SU-DHL-6 (cell line): ENCODE data around the gene MAP7.

ENCODE experiments used
- EZH2phosphoT487 ChIP-seq: fragments of 200-600 bp; sonication (generic), shearing (Covaris generic); conservative IDR thresholded peaks from 2 replicates; pipeline ENCODE4 v1.6.1; 2018; ENCODE audit warnings: mild to moderate bottlenecking, antibody characterized with exemption, low read length, moderate library complexity, mixed read lengths
- TF ChIP-seq, protein P1 (sequence below): fragments of 200-600 bp; sonication (generic); IDR thresholded peaks from one replicate; pipeline ENCODE4 v1.5.1; 2017; ENCODE audit warnings: antibody characterized with exemption, mild to moderate bottlenecking, low read length, moderate library complexity; ENCODE audit not compliant: insufficient read depth, poor library complexity, severe bottlenecking

DNA sequence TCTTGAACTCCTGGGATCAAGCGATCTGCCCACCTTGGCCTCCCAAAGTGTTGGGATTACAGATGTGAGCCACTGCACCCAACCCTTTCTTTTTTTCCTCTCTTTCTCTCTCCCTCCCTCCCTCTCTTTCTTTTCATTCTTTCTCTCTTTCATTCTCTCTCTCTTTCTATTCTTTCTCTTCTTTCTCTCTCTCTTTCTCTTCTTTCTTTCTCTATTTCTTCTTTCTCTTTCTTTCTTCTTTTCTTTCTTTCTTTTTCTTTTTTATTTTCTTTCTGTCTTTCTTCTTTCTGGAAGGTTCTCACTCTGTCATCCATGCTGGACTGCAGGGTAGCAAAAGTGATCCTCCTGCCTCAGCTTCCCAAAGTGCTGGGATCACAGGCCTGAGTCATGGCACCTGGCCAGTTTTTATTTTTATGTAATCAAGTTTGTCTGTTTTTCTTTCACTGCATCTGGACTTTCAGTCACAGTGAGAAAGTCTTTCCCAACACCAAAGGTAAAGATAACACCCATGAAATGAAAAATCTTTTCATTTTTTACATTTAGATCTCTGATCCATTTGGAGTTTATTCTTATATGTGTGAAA lies 240.4 kb downstream of the MAP7 start:
- TF ChIP-seq, protein P1, sequence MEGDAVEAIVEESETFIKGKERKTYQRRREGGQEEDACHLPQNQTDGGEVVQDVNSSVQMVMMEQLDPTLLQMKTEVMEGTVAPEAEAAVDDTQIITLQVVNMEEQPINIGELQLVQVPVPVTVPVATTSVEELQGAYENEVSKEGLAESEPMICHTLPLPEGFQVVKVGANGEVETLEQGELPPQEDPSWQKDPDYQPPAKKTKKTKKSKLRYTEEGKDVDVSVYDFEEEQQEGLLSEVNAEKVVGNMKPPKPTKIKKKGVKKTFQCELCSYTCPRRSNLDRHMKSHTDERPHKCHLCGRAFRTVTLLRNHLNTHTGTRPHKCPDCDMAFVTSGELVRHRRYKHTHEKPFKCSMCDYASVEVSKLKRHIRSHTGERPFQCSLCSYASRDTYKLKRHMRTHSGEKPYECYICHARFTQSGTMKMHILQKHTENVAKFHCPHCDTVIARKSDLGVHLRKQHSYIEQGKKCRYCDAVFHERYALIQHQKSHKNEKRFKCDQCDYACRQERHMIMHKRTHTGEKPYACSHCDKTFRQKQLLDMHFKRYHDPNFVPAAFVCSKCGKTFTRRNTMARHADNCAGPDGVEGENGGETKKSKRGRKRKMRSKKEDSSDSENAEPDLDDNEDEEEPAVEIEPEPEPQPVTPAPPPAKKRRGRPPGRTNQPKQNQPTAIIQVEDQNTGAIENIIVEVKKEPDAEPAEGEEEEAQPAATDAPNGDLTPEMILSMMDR: no peak
- TF ChIP-seq EZH2phosphoT487: no peak
